Endothelial cell of umbilical vein (primary cell): ENCODE results near the gene GABRB2. TPM values are rescaled to one million over a fixed set of nuclear protein-coding genes. Genes with fewer than 3 reads are reported as not detected.

Source experiments
- BruUV-seq: library from RNA; stranded (reverse); fragments of 400-500 nt; replicated peaks from 2 replicates; lab custom pipeline; 2021; lab: Mats Ljungman, UMichigan
- CTCF ChIA-PET: fragments of 300-600, 350-600 bp; sonication (Branson Sonifier 250); formaldehyde crosslinking; loops from one replicate; lab custom pipeline; 2021; ENCODE audit warnings: antibody characterized with exemption, inconsistent platforms; lab: Charles Lee
- POLR2A ChIA-PET: fragments of 300-600, 350-600 bp; sonication (Branson Sonifier 250); formaldehyde crosslinking; loops from one replicate; lab custom pipeline; 2021; ENCODE audit warnings: antibody characterized with exemption, inconsistent platforms; lab: Charles Lee
- DNase-seq: peaks from one replicate; pipeline ENCODE4 v3.0.0-alpha.2; 2011; ENCODE audit warnings: low read depth, low spot score
- FAIRE-seq: peaks from 2 replicates; lab custom pipeline; 2011; peaks lifted over from hg19 to GRCh38; lab: Jason Lieb, UNC
- H2AFZ ChIP-seq: 2 replicates; pipeline ENCODE4 v1.6.0; 2012; ENCODE audit warnings: low read depth, low read length, control low read depth, inconsistent platforms
- H3K27ac ChIP-seq: 2 replicates; pipeline ENCODE4 v1.5.1; 2011; ENCODE audit warnings: low read depth, mild to moderate bottlenecking, control low read depth, low read length, moderate library complexity; ENCODE audit not compliant: insufficient read depth
- H3K27me3 ChIP-seq, 2 experiments: 2 replicates each; pipeline versions ENCODE4 v1.6.0 to v1.6.1; 2011; ENCODE audit warnings: low read length in 2 of 2, mixed read lengths in 1 of 2; ENCODE audit not compliant: control insufficient read depth in 2 of 2, insufficient read depth in 2 of 2
- H3K36me3 ChIP-seq, 2 experiments: 2 replicates in 1 of 2; 3 replicates in 1 of 2; pipeline ENCODE4 v1.5.1; 2011; ENCODE audit warnings: low read length in 2 of 2, mild to moderate bottlenecking in 1 of 2, moderate library complexity in 1 of 2; ENCODE audit not compliant: control insufficient read depth in 2 of 2, insufficient read depth in 2 of 2; ENCODE audit errors: extremely low read depth in 1 of 2
- H3K4me1 ChIP-seq: 3 replicates; pipeline ENCODE4 v1.5.1; 2011; ENCODE audit warnings: mild to moderate bottlenecking, low read length; ENCODE audit not compliant: control insufficient read depth, insufficient read depth; ENCODE audit errors: extremely low read depth
- H3K4me2 ChIP-seq: 2 replicates; pipeline ENCODE4 v1.6.1; 2011; ENCODE audit warnings: low read length, control low read depth, mixed read lengths; ENCODE audit not compliant: insufficient read depth
- H3K4me3 ChIP-seq, 3 experiments: fragments of 200-600 bp in 1 of 3; sonication (generic), shearing (Covaris generic) in 1 of 3; replicated peaks in 1 of 3; 2 replicates each; pipeline ENCODE4 v1.5.1; 2011 to 2016; ENCODE audit warnings: control low read depth in 3 of 3, low read length in 3 of 3, mild to moderate bottlenecking in 2 of 3, inconsistent platforms in 1 of 3, low read depth in 1 of 3, moderate library complexity in 1 of 3; ENCODE audit not compliant: insufficient read depth in 1 of 3
- H3K79me2 ChIP-seq: 2 replicates; pipeline ENCODE4 v1.6.0; 2012; ENCODE audit warnings: low read length, inconsistent platforms; ENCODE audit not compliant: control insufficient read depth, insufficient read depth
- H3K9ac ChIP-seq: replicated peaks from 2 replicates; pipeline ENCODE3; 2011; ENCODE audit warnings: low read length, control low read depth; ENCODE audit not compliant: insufficient read depth; ENCODE audit errors: extremely low read depth
- H3K9me1 ChIP-seq: replicated peaks from 3 replicates; pipeline ENCODE4 v1.6.0; 2011; ENCODE audit warnings: mild to moderate bottlenecking, low read length; ENCODE audit not compliant: control insufficient read depth, insufficient read depth; ENCODE audit errors: extremely low read depth
- H3K9me3 ChIP-seq: replicated peaks from 2 replicates; pipeline ENCODE4 v1.5.1; 2012; ENCODE audit warnings: low read length, inconsistent platforms; ENCODE audit not compliant: control insufficient read depth, insufficient read depth
- H4K20me1 ChIP-seq: replicated peaks from 2 replicates; pipeline ENCODE3; 2011; ENCODE audit warnings: mild to moderate bottlenecking, low read length; ENCODE audit not compliant: control insufficient read depth, insufficient read depth; ENCODE audit errors: extremely low read depth
- EZH2 ChIP-seq: IDR thresholded peaks from 2 replicates; pipeline ENCODE4 v1.6.1; 2012; ENCODE audit warnings: borderline replicate concordance, low read depth, mild to moderate bottlenecking, moderate library complexity, low read length, inconsistent platforms; ENCODE audit not compliant: severe bottlenecking
- GATA2 ChIP-seq: IDR thresholded peaks from 2 replicates; pipeline ENCODE4 v1.7.0; 2011; ENCODE audit warnings: low read depth, mild to moderate bottlenecking, moderate library complexity, mixed read lengths, low read length; ENCODE audit not compliant: insufficient read length, insufficient read depth
- JUN ChIP-seq: IDR thresholded peaks from 2 replicates; pipeline ENCODE4 v1.6.1; 2011; ENCODE audit warnings: borderline replicate concordance, low read depth; ENCODE audit not compliant: insufficient read length, insufficient read depth
- MYC ChIP-seq: IDR thresholded peaks from one replicate; pipeline ENCODE4 v1.6.1; 2011; ENCODE audit warnings: mild to moderate bottlenecking, low read depth, low read length
- dilution Hi-C: fragments of 300-500 bp; cut with MboI; formaldehyde crosslinking; loops from one replicate; pipeline ENCODE4 v1.15.0; 2019; ENCODE audit warnings: low sequenced_read_pairs; ENCODE audit not compliant: extremely low pct_ligation_motif_present
- intact Hi-C: fragments of 100-400 bp; cut with micrococcal nuclease; formaldehyde crosslinking; loops from one replicate; pipeline ENCODE4 v1.10.0; 2022
- polyA plus RNA-seq, 4 experiments: library from polyadenylated mRNA; depleted of rRNA in 3 of 4; stranded (reverse) in 3 of 4; unstranded in 1 of 4; fragments of >200 nt; gene quantifications; 2 replicates each; pipeline versions ENCODE4 v1.2.1 to v1.2.3, GENCODE V29; 2011 to 2012; ENCODE audit warnings: missing spikeins in 1 of 4
- total RNA-seq: library from RNA; stranded (reverse); gene quantifications from 2 replicates; pipeline ENCODE4 v1.2.3, GENCODE V29; 2021
- TF ChIP-seq, protein P1 (sequence below), 2 donors: IDR thresholded peaks; 1 replicate in 1 of 2; 2 replicates in 1 of 2; pipeline ENCODE4 v1.5.1; 2011; ENCODE audit warnings: low read length in 2 of 2, mild to moderate bottlenecking in 2 of 2, moderate library complexity in 2 of 2, control low read depth in 1 of 2, inconsistent platforms in 1 of 2, low read depth in 1 of 2; ENCODE audit not compliant: insufficient read depth in 1 of 2; ENCODE audit errors: extremely low read depth in 1 of 2
- TF ChIP-seq, protein P2 (sequence below): IDR thresholded peaks from 2 replicates; pipeline ENCODE4 v1.6.1; 2011; ENCODE audit not compliant: insufficient read depth, insufficient read length

GABRB2 gene
- total and polyA plus RNA-seq, 2 donors (not counting 3 experiments of a cell fraction or from before 2014, with no cell fraction given), result not detected

DNA sequence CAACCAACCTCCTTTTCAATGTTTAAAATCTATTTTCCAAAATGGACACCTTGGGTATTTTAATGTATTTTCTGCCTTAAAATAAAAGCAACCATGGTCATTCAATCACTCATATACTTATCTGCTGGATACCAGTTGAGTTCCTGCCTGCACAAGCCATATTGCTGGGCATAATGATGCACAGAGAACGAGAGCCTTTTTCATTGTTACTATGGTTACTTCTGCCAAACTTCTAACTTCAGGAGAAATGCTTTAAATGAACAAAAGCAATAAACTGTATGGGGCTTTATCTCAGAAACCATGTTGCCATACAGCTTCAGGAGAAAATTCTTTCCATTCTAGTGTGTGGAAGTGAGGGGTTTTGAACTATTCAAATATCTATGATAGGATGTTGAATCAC lies 269.5 kb downstream of the GABRB2 start:
- POLR2A ChIA-PET, result no interaction called here
- no peaks in the 10 kb centered on the region for H3K79me2 ChIP-seq
- H2AFZ ChIP-seq, result no peak overlapping the region
- dilution Hi-C loops (no loop called here), intact Hi-C loops (no loop called here)
- no peak for TF ChIP-seq EZH2
- no peak for TF ChIP-seq JUN
- TF ChIP-seq GATA2, result no peak
- H3K9me3 ChIP-seq, result no peaks in the 10 kb centered on the region
- no peak overlapping the region for H3K4me3 ChIP-seq
- H3K9me1 ChIP-seq, result no peaks in the 10 kb centered on the region
- no peaks in the 10 kb centered on the region for H3K4me1 ChIP-seq
- no peak overlapping the region for H3K27ac ChIP-seq
- H3K4me2 ChIP-seq, result no peak overlapping the region
- BruUV-seq, result no TSS peak
- H4K20me1 ChIP-seq, result no peaks in the 10 kb centered on the region
- H3K27me3 ChIP-seq, result no peaks in the 10 kb centered on the region
- CTCF ChIA-PET, result no interaction called here
- FAIRE-seq (no peak), DNase-seq (no peak)
- H3K36me3 ChIP-seq, result no peaks in the 10 kb centered on the region
- H3K9ac ChIP-seq, result no peak overlapping the region

DNA sequence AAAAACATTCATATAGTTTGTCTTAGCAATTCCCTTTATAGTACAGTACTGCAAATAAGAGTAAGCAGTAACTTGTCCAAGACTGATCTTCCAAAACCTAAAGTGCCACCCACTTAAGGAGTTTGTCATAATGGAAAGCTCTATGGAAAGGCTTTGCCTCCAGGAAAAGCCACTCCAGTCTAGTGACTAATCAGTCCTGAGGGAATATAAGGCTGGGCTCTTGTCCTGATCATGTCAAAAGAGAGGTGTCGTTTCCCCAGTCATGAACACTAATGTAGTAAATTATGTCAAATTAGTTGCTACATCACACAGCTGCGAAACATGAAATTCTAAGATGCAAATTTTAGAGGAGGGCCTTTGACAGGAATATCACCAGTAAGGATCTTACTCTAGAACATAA lies 271.6 kb downstream of the GABRB2 start:
- FAIRE-seq (no peak), DNase-seq (no peak)
- no peak overlapping the region for H3K9ac ChIP-seq
- H3K27me3 ChIP-seq, result no peaks in the 10 kb centered on the region
- intact Hi-C loops, result no loop called here
- no peaks in the 10 kb centered on the region for H3K4me1 ChIP-seq
- no peaks in the 10 kb centered on the region for H3K9me1 ChIP-seq
- H3K36me3 ChIP-seq, result no peaks in the 10 kb centered on the region
- peaks cover 2% of the 10 kb centered on the region for H3K9me3 ChIP-seq
- H4K20me1 ChIP-seq, result no peaks in the 10 kb centered on the region
- CTCF ChIA-PET, result no interaction called here
- no peak overlapping the region for H3K4me3 ChIP-seq
- no peak overlapping the region for H3K4me2 ChIP-seq
- H3K79me2 ChIP-seq, result no peaks in the 10 kb centered on the region
- no peak overlapping the region for H2AFZ ChIP-seq
- no peak overlapping the region for H3K27ac ChIP-seq
- TF ChIP-seq MYC (no peak), EZH2 (no peak), JUN (no peak)
- TF ChIP-seq, protein P1, sequence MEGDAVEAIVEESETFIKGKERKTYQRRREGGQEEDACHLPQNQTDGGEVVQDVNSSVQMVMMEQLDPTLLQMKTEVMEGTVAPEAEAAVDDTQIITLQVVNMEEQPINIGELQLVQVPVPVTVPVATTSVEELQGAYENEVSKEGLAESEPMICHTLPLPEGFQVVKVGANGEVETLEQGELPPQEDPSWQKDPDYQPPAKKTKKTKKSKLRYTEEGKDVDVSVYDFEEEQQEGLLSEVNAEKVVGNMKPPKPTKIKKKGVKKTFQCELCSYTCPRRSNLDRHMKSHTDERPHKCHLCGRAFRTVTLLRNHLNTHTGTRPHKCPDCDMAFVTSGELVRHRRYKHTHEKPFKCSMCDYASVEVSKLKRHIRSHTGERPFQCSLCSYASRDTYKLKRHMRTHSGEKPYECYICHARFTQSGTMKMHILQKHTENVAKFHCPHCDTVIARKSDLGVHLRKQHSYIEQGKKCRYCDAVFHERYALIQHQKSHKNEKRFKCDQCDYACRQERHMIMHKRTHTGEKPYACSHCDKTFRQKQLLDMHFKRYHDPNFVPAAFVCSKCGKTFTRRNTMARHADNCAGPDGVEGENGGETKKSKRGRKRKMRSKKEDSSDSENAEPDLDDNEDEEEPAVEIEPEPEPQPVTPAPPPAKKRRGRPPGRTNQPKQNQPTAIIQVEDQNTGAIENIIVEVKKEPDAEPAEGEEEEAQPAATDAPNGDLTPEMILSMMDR (IDR thresholded peaks at IDR 0.05; ENCODE audit: extremely low read depth in 1 of 2, insufficient read depth in 1 of 2, low read depth in 1 of 2, low read length in 2 of 2), result no peak
- TF ChIP-seq, protein P2, sequence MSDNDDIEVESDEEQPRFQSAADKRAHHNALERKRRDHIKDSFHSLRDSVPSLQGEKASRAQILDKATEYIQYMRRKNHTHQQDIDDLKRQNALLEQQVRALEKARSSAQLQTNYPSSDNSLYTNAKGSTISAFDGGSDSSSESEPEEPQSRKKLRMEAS, result no peak
- POLR2A ChIA-PET, result no interaction called here
- dilution Hi-C loops, result no loop called here
- BruUV-seq, result no TSS peak
